HG02870 (cell line): ENCODE data around the gene MACROH2A1.

Experiments
- ATAC-seq: cut with Tn5 transposase; IDR thresholded peaks from one replicate; pipeline ENCODE4 v1.9.1; 2021; ENCODE audit warnings: mild to moderate bottlenecking, moderate library complexity; ENCODE audit not compliant: unreplicated experiment

The MACROH2A1 gene

GRCh38 chr5:135436951-135437418, 38.0 kb upstream of the MACROH2A1 start:
- ATAC-seq, result no peak

GRCh38 chr5:135435467-135436330, 36.7 kb upstream of the MACROH2A1 start:
- no peak for ATAC-seq

GRCh38 chr5:135434591-135435466, 35.8 kb upstream of the MACROH2A1 start:
- ATAC-seq, result no peak

GRCh38 chr5:135433681-135434426, 34.8 kb upstream of the MACROH2A1 start:
- ATAC-seq, result no peak

GRCh38 chr5:135432113-135432512, 33.1 kb upstream of the MACROH2A1 start:
- no peak for ATAC-seq

GRCh38 chr5:135430135-135430437, 31.1 kb upstream of the MACROH2A1 start:
- no peak for ATAC-seq

GRCh38 chr5:135429301-135430134, 30.5 kb upstream of the MACROH2A1 start:
- no peak for ATAC-seq

GRCh38 chr5:135428586-135428985, 29.6 kb upstream of the MACROH2A1 start:
- ATAC-seq, result no peak

- ATAC-seq, result peak; percentile 85
These were observed 27.4 kb upstream of the MACROH2A1 start for GRCh38 chr5:135426102-135427082.

- no peak for ATAC-seq
These were observed 26.6 kb upstream of the MACROH2A1 start for GRCh38 chr5:135425641-135426040.

GRCh38 chr5:135423846-135424168, 24.8 kb upstream of the MACROH2A1 start:
- no peak for ATAC-seq

- no peak for ATAC-seq
These were observed 24.3 kb upstream of the MACROH2A1 start for GRCh38 chr5:135423146-135423845.

GRCh38 chr5:135422419-135422818, 23.4 kb upstream of the MACROH2A1 start:
- no peak for ATAC-seq

- no peak for ATAC-seq
These were observed 18.1 kb upstream of the MACROH2A1 start for GRCh38 chr5:135417083-135417482.

- ATAC-seq, result no peak
These were observed 6.1 kb upstream of the MACROH2A1 start for GRCh38 chr5:135405082-135405481.

GRCh38 chr5:135402031-135402430, 3.0 kb upstream of the MACROH2A1 start:
- ATAC-seq, result no peak

GRCh38 chr5:135400866-135401265, 1.8 kb upstream of the MACROH2A1 start:
- ATAC-seq, result no peak

GRCh38 chr5:135399794-135400542, 937 bp upstream of the MACROH2A1 start:
- no peak for ATAC-seq
